GM20000 (cell line): ENCODE results near the gene U2AF1L4.

Experiments used
- DNase-seq: peaks from one replicate; pipeline ENCODE4 v3.0.0; 2012; ENCODE audit warnings: low spot score
- TF ChIP-seq, protein P1 (sequence below): IDR thresholded peaks from 2 replicates; pipeline ENCODE4 v1.5.1; 2012; ENCODE audit warnings: mild to moderate bottlenecking, control low read depth; ENCODE audit errors: extremely low read depth, missing control alignments

The U2AF1L4 gene

DNA sequence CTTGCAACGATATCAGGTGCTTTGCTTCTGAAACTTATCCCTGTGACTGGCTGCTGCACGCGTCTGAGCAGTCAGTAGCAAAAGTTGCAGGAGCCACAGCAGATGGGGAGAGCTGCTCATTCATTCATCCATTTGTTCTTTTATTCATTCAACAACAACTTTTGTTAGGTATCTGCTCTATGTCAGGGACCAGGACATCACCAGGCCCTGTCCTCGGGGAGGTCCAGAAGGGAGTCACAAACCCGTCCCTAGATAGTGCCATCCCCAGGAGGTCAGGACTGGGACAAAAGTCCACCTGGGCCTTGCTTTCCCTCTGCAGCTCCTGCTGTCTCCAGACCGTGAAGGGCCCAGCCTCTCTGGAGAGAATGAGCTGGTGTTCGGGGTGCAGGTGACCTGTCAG, 32.7 kb upstream of the U2AF1L4 start:
- DNase-seq, result no peak
- TF ChIP-seq, protein P1, sequence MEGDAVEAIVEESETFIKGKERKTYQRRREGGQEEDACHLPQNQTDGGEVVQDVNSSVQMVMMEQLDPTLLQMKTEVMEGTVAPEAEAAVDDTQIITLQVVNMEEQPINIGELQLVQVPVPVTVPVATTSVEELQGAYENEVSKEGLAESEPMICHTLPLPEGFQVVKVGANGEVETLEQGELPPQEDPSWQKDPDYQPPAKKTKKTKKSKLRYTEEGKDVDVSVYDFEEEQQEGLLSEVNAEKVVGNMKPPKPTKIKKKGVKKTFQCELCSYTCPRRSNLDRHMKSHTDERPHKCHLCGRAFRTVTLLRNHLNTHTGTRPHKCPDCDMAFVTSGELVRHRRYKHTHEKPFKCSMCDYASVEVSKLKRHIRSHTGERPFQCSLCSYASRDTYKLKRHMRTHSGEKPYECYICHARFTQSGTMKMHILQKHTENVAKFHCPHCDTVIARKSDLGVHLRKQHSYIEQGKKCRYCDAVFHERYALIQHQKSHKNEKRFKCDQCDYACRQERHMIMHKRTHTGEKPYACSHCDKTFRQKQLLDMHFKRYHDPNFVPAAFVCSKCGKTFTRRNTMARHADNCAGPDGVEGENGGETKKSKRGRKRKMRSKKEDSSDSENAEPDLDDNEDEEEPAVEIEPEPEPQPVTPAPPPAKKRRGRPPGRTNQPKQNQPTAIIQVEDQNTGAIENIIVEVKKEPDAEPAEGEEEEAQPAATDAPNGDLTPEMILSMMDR, result no peak

DNA sequence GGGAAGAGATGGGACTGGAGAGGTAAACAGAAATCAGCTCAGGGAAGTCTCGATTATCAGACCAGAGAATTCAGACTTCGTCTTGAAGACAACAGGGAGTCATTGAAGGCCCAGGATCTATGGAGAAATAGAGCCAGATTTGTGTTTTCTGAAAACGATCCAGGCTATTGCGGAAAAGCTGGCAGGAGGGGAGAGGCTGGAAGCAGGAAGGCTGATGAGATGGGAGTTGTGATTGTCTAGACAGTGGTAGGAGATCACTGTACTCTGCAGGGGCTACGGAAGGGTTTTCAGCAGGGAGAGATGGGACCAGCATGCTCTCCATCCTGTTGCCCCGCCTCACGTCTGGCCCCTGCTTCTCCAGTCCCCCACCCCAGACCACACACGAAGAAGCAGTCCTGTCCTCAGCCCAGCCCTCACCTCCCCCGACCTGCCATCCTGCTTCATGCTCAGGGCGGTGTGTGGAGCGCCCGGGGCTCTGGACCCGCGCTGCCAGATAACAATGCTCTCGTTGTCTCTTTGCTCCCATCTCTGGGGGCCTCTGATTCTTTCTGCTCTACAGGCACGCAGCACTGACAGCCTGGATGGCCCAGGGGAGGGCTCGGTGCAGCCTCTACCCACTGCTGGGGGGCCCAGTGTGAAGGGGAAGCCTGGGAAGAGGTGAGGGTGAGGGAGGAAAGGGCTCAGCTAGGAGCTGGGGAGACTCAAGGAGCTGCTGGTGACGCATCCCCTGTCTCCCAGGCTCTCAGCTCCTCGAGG, 32.0 kb upstream of the U2AF1L4 start:
- TF ChIP-seq, protein P1, result no peak
- DNase-seq, result no peak

DNA sequence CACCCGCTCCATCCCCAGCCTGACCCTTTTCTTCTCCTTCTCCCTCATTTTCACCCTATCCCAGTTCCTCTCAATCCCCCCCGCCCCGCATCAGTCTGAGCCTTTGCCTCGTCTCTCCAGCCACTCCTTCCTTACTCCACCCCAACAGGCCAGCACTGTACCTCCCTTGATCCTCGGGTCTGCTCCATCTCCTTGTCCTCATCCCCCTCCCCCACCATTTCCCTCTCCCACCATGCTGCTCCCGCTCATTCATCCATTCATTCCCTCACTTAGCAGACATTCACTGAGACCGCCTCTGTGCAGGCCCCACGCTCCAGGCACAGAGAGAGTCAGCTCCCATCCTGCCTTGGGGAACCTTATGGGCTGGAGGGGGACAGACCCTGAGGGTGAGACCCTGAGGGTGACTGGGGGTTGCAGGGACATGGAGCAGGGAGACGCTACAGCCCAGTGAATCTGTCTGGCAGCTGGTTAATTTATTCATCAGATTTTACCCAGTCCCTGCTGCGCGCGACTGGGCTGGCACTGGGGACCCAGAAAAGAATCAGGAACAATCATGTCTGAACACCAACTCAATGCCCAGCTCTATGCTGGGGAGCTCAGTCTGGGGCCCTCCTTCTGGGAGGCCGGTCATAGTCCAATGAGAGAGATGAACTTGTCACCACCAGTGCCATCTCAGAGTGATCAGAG, 31.0 kb upstream of the U2AF1L4 start:
- TF ChIP-seq, protein P1, result no peak
- no peak for DNase-seq

DNA sequence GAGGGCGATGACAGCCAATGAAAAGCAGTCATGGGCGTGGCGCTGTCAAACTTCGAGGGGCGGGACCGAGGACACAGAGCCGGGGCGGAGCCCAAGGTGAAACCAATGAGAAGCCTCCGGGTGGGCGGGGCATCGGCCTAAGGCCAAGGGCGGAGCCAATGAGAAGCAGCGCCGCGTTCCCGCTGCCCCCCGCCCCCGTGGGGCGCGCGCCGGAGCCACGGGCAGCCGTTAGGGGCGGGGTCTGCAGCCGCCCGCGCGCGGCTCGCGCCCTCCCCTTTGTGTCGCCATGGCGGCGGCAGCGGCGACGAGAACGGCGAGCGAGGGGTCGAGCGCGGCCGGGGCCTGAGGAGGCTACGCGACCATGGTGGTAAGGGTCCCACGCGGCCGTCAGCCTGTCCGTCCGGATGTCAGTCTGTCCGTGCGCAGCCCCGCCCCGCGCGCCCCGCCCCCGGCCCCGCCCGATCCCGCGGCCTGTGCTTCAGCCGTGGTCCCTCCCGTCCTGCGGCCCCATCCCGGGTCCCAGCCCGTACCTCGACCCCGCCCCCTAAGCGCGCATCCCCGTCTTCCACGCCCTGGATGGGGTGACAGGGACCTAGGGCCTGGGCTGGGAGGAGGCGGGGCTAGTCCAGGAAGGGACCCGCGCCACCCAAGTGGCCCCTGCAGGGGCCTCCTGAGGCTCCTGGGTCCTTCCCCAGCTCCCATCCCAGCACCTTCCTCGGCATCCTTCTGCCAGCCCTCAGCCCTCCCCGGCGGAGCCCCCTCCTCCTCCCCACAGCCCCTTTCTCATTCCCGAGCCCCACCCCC, 30.3 kb upstream of the U2AF1L4 start, which contains the start of gene ARHGAP33:
ARHGAP33 (plus strand) TSS at position 267 of the 804 bp plus-strand sequence; CDS start at position 362, 95 bp downstream.
- TF ChIP-seq, protein P1, result no peak
- DNase-seq, result peak; percentile 100

DNA sequence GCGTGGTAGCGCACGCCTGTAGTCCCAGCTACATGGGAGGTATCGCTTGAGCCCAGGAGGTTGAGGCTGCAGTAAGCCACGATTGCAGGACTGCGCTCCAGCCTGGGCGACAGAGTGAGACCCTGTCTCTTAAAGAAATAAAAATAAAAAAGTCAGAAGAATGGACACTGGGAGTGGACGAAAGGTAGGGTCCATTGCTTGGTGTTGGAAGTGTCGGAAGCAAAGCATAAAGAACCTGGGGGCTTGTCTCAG, 29.8 kb upstream of the U2AF1L4 start:
- DNase-seq, result no peak
- TF ChIP-seq, protein P1, result no peak

DNA sequence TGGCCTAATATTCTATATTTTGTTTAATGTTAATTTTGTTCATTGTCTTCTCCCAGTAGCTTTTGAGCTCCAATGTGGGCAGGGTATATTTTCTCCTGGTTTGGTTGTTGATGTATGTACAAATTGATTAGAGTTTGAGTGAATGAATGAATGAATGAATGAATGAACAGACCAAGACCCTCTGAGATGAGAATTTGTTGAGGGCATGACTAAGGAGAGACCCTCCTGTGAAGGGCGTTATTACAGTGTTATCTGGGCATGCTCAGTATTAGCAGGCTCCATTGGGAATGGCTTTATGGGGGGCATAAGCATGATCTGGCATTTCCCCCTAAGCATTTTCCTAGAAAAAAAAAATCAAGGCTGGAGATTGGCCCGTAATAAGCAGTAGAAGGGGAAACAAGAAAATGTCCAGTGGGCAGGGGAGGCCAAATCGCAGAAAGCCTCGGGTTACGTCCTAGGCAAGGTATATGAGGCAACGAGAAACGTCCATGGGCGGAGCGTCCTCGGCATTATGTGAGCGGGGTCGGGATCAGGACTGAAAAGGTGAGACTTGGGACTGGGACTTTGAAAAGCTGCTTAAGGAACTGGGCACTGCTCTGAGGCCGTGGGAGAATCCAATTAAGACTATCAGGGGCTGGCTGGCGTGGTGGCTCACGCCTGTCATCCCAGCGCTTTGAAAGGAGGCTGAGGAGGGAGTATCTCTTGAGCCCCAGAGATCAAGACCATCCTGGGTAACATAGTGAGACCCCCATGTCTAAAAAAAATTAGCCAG, 29.2 kb upstream of the U2AF1L4 start:
- TF ChIP-seq, protein P1, result no peak
- no peak for DNase-seq
